Activated CD8-positive, alpha-beta memory T cell treated with anti-CD3 and anti-CD28 coated beads for 24 hours (primary cell): ENCODE results near the gene BMPR1B.
"Not testable (repeated sequence)": the region's sequence is repeated elsewhere in the genome, so short reads cannot be mapped to it uniquely, and the experiment has no call there.

Experiments used
- DNase-seq: peaks from one replicate; pipeline ENCODE4 v3.0.0-alpha.2; 2020

BMPR1B gene

DNA sequence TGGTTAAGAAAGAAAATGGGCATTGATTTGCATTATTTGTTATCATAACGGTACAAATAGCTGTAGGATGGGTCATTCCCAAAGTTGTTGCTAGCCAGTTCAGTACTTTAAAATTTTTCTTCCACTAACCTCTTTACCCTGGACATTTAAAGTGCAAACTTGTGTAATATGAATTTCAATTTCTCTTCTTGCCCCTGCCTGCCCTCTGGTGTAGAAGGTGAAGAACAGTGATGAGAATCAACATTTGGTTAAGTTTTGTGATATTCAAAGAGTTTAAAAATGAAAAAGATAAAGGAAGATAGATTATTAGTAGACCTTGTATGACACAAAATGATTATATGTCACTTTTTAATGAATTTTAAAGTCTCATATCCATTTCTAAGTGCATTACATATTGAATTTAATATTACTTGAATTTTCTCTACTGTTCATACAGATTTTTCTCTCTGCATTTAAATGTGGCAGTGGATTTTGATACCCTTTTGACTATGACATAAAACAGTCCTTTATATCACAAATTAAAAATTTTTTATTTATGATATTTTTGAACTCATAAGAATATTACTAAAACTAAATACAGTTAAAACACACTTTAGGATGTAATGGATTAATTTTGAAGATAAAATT, 337.7 kb downstream of the BMPR1B start:
- DNase-seq = no peak

DNA sequence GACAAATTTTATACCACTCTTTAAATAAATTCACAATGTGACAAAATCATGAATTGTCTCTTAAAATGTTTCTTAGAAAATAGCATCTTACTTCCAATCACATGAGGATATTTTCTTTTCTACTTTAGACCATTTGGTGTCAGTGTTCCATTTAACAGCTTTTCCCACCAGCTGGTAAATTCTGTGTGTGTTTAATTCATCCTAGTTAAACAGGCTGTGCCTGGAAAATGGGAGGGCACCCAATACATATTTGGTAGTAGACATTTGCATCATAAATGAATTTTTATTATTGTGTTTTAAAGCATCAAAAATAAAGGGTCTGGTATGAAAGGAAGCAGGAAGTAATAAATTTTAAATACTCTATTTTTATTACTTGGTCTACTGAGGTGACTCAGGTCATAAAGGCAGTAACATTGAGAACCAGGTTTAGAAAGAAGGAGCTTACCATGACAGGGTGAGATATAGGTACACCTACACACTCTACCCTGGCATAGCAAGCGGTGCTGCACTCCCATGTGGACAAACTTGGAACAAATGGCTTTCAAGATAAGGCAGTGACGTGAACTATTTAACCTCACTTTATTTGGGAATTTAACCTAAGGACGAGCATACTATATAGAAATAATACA, 344.5 kb downstream of the BMPR1B start:
- DNase-seq = no peak

DNA sequence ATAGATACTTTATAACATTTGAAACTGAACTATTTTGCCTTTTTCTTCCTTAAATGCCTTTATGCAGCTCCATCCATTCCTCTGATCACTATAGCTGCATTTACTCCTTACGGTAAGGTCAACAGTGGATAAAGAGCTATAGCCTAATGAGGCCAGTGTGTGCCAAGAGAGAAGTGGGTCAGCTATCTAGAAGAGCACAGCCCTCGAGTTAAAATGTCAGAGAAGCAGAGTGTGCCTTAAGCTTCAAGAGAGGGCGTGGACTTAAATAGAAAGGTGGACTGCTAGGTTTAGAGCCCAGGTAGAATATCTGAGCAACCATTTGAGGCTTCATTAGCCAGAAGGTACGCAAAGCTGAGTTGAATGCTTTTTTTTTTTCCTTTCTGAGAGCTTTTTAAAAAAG, 347.4 kb downstream of the BMPR1B start:
- no peak for DNase-seq

DNA sequence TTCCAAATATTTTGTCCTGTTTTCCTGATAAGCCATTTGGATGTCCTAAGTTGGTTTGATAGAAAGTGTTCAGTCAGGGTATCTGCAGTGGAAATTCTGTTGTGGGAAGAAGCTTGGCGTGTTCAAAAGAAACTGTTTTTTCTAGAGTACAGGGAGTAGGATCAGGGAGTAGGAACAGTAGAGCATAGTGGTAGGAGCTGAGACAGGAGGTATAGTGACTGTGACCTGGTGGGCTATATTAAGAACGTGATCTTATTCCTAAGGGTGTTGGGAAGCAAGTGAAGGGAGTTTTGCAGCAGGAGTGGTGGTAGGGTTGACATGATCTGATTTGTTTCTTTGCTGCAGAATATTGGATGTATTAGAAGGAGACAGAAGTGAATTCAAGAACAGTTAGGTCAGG, 348.2 kb downstream of the BMPR1B start:
- DNase-seq = no peak

DNA sequence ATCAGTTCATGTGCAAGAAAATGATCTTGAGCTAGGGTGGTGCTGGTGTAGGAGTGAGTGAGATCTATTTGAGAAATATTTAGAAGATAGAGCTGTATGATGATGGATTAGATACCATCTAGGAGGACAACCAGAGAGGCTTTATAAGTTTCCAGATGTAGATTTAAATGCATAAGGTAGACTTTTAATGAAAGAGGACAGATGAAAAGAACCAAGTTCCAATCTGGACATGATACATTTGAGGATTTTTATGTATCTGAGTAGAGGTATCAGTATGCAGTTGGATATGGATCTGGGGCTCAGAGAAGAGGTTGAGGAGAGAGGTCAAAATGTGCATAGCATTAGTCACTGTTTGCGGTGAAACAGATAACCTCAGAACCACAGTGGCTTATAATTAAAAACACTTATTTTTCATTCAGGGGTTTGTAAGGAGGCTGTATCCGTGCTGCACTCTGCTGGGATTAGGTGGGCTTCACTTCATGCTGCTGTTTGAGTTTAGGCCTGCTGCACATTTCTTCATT, 348.7 kb downstream of the BMPR1B start:
- DNase-seq = no peak

DNA sequence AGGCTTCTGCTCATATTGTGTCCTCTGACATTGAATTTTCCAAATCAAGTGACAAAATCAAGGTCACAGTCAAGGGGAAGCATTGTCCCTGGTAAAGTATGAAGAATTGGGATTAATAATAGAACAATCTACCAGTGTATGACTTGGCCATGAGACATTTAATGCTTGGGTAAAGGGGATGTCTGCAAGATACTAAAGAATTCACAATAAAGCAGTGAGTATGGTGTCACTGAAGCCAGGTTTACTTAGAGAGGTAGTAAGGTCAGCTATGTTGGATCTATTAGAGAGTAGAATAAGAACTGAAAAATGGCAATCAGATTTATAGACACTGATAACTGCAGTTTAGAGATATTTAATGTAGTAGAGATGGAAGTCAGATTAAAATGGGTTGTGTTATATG, 349.2 kb downstream of the BMPR1B start:
- no peak for DNase-seq

DNA sequence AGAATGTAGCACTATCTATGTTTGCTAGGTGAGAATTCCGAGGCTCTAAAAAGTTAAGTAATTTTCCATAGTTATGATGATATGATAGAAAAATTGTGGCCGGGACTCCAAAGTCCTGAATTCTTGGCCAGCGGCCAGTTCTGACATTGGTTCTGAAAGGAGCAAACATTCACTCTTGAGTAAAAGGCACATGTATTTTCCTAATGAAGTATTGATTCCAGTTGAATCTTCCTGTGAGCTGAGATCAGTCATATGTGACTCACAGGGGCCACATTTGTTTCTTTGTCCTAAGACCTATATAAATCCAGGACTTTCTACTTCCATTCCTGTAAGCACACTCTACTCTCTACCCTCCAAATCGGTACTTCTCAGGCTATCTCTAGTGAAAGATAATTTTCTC, 349.9 kb downstream of the BMPR1B start:
- no peak for DNase-seq

DNA sequence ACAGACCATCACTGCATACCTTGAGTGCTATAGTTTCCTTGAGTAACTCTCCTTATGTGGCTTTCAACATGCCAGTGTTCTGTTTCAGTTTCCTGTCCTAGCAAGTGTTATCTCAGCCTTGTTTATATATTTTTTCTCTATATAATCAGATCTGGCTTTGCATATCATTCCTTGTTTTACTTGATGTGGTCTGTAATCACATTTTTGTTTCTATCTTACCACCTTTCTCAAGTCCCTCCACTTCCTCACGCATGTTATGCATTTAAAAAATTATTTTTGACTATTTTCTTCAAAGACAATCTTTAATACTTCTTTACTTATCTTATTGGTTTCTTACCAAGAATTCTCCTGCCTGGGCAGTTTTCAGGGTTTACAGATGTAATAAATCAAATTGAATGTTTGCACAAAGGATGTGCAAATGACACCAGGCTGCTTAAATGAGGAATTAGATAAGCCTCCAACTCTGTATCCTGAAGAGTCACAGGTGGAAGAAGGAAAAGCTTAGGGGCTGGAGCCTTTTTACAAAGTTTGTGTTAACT, 351.2 kb downstream of the BMPR1B start:
- no peak for DNase-seq

DNA sequence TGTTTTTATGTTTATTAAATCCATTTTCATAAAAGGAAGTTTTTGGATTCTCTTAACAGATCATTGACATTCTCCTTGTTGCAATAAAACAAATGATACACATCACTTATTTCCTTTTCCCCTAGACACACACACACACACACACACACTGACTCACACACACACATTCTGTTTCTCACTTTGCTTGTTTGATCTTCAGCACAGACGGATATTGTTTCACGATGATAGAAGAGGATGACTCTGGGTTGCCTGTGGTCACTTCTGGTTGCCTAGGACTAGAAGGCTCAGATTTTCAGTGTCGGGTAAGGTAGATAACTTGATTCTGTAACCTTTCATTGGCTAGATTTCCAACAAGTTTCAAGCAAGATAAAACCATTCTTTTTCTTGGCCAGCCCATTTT, 356.8 kb downstream of the BMPR1B start:
- DNase-seq = no peak

DNA sequence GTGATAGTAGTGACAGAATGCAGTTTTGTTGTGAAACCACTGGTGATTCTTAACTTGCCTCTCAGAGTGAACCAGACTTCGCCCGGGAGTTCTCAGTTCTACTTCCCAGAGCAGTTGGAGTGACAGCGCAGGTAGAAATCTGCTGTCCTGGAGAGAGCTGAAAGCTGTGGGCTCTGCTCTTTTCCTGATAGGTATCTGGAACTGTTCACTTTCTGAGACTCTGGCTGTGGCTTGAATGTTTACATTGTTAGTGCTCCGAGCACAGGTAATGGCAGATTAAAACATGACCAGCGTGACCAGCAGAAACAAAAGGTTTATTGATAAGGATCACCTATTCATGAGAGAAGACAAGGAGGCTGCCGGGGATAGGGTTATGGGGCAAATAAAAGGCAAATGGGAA, 360.7 kb downstream of the BMPR1B start:
- DNase-seq = no peak

DNA sequence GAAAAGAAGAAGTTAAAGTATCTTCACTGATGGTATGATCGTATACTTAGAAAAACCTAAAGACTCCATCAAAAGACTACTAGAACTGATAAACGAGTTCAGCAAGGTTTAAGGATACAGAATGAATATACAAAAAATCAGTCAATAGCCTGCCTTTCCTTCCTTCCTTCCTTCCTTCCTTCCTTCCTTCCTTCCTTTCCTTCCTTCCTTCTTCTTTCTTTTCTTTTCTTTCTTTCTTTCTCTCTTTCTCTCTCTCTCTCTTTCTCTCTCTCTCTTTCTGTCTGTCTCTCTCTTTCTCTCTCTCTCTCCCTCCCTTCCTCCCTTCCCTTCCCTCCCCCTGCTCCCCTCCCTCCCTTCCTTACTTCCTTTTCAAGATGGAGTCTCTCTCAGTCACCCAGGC, 362.7 kb downstream of the BMPR1B start:
- DNase-seq = no peak

DNA sequence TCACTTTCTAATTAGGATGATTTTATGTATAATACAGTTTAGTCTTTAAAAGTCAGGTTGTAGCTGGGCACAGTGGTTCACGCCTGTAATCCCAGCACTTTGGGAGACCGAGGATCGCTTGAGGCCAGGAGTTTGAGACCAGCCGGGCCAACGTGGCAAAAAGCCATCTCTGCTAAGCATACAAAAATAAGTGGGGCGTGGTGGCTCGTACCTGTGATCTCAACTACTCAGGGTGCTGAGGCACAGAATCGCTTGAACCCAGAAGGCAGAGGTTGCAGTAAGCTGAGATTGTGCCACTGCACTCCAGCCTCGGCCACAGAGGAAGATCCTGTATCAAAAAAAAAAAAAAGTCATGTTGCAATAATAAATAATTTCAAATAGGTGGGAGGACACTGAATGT, 364.2 kb downstream of the BMPR1B start:
- no peak for DNase-seq

DNA sequence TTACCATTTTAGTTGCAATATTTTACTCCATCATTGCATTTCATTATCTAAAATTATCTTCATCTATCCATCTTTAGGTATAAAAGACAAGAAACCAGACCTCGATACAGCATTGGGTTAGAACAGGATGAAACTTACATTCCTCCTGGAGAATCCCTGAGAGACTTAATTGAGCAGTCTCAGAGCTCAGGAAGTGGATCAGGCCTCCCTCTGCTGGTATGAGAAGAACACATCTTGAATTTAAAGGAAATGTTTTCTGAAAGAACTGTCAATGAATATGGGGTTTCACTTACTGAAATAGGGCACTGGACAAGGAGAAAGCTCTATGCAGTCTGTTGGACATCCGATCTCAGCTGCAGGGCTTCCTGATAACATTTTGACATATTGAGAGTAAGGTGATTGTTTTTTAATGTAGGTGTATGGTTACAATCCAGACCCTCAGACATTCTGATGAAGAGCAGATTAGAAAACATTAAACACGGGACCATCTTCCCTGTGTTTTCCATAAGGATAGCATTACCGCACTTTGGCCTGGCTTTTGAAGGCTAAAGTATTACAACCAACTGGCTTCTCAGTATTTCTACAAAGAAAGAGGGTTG, 367.2 kb downstream of the BMPR1B start:
- no peak for DNase-seq

DNA sequence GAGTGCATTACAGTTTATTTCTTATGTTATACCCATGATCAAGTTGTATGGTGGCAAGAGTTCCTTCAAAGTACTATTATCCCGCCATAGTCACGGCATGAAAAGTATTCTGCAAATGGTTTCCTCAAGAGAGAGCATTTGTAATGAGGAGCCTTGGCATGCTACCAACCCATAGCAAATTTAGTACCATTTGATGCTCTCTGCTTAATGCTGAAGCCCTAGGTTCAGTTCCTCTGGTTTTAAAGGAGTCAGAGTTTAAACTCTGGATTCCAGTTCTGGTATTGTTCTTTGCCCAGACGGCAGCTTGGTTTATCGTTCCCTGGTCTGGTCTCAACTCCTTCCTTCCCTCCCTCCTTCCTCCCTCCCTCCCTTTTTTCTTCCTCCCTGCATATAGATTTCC, 371.3 kb downstream of the BMPR1B start:
- DNase-seq = no peak

DNA sequence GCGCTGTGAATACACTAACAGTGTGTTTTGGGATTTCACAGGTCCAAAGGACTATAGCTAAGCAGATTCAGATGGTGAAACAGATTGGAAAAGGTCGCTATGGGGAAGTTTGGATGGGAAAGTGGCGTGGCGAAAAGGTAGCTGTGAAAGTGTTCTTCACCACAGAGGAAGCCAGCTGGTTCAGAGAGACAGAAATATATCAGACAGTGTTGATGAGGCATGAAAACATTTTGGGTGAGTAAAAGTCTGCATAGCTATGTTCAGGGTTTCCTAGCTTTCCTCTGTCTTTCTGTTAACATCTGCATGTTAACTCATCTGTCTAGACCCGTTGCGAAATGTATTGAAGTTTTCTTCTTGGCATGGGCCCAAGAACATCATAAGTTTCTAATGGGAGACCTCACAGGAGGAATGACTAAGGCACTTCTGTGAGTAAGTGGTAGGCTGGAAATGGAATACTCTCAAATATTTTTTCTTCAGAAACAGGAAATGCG, 372.1 kb downstream of the BMPR1B start:
- no peak for DNase-seq

DNA sequence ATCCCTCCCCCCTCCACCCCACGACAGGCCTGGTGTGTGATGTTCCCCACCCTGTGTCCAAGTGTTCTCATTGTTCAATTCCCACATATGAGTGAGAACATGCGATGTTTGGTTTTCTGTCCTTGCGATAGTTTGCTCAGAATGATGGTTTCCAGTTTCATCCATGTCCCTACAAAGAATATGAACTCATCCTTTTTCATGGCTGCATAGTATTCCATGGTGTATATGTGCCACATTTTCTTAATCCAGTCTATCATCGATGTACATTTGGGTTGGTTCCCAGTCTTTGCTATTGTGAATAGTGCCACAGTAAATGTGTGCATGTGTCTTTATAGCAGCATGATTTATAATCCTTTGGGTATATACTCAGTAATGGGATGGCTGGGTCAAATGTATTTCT, 376.3 kb downstream of the BMPR1B start:
- DNase-seq = not testable (repeated sequence)

DNA sequence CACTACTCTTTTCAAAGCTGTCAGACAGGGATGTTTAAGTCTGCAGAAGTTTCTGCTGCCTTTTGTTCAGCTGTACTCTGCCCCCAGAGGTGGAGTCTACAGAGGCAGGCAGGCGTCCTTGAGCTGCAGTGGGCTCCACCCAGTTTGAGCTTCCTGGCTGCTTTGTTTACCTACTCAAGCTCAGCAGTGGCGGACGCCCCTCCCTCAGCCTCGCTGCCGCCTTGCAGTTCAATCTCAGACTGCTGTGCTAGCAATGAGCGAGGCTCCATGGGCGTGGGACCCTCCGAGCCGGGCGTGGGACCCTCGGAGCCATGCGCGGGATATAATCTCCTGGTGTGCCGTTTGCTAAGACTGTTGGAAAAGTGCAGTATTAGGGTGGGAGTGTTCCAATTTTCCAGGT, 381.7 kb downstream of the BMPR1B start:
- not testable (repeated sequence) for DNase-seq

DNA sequence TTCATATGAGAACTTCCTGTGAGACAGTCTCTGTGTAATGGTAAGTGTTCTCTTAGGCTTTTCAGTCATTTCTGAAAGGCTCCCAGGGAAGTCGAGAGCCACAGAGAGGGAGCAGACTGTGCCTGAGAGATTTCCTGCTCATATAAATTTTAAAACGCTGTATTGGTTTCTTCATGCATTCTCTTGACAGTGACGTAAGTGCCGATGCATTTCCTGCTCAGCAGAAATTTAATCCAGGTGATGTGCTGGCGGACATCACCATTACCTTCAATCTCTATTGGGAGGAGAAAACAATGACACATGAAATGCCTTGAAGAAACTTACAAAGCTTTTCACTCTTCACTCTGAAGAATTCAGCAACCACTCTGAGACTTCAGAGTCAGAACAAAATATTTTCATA, 383.6 kb downstream of the BMPR1B start:
- DNase-seq = no peak

DNA sequence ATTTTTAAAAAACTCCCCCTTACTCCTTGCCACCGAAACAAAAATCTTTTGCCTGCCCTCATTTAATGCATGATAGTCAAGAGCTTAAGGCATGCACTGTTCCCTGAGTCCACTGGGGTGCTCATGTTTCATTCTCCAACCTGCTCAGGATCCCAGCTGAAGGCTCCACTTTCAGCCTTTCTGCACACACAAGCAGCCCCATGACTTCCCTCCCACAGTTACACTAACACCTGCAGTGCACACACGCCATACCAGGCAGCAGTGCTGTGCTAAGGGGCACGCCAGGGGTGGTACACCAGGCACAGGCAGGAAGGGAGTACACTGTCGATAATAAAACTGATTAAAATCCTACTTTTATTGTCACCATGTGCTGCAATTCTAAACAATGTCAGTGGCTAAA, 385.2 kb downstream of the BMPR1B start:
- DNase-seq = no peak

DNA sequence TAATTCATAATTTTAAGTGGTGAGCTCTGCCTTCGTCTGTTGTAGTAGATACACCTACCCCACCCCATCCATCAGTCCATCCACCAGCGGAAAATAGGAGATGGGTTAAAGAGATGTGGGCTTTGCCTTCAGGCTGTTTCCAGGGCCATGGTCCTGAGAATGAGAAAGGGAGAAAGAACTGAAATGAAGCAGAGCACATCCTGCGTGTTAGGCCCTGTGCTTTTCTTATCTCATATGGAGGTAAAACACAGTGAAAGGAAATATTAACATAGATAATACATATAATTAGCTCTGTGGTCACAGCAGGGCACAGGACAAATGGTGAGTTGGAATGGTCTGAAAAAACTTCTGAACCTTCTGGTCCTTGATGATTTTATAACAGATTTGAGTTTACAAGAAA, 393.5 kb downstream of the BMPR1B start:
- no peak for DNase-seq

DNA sequence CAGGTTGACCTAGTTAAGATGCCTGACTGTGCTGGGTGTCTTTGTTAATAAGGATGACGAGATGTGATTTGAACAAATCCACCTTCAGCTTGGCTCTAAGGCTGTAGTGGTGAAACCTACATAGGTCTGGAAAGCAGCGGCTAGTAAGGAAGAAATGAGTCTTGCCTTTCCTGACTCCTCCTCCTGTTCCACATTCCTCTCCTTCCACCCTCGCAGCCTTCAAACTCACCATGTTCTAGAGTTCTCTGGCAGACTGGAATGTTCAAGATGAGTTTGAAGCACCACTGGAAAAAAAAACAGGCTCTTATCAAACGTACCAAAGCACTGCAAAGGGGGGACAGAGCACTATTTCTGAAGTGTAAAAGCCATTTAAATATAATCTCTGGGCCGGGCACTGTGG, 395.4 kb downstream of the BMPR1B start:
- no peak for DNase-seq

DNA sequence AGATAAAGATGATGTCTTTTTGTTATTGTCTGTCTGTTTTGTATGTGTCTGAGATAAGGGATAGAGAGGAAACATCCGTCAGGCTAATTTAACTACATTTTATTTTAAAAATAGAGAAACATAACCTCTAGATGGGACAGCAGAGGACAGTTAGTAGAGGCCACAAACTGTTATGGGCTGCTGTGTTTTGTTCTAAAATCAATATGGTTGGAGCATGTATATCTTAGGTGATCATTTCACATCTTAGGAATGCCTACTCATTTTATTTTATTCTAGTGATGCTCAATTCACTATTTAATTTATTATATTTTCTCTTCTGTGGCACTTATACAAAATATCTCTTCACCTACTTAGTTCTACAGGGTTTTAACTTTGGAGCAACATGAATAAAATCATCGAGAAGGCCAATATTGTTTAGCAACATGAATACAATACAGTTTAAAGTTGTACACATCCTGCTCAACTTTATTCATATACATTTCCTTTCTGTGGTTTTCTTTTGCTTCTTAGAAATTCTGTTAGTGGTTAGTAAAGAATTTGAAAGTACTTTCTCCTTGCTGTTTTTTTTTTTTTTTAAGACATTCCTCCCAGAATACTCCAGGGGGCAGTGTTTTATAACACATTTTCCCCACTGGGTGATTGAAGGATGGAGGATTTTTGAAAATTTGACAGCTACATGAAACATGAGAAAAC, 398.1 kb downstream of the BMPR1B start:
- no peak for DNase-seq

DNA sequence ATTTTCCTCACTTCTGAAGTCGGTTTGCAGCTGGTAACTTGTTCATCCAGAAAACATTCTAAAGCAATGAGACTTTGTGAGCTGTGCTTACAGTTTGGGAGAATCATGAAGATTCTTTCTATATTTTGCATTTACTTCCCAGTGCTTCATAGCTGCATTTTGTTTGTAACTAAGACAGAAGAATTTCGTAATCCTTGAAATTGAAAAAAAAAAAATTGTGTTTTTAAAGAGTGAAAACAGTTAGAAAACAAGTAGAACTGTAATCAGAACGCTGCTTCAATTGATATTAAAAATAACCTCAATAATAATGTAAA, 398.7 kb downstream of the BMPR1B start:
- no peak for DNase-seq

DNA sequence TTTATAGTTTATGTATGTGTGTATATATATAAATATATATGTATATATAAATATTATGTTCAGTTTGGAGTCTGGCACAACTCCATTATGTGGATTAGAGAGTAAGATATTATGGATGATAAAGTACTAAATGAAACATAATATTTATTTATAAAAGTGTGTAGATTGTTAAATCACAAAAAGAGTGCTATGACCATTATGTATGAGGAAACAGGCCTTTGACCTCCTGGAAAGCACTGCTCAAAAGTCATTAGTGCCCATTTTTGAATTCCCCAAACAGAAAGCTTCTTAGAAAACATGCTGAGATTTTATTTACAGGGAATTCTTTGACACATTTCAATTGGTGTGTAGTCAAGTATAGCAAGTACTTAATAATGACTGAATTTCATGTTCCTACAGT, 399.8 kb downstream of the BMPR1B start:
- no peak for DNase-seq
